Trophoblast cell (in vitro differentiated cells and primary cell): ENCODE data around the gene FASN.

ENCODE experiments used
- DNase-seq, 2 donors: peaks; one replicate each; pipeline ENCODE4 v3.0.0-alpha.2; 2016
- H2AFZ ChIP-seq: 2 replicates; pipeline ENCODE4 v1.6.1; 2013; ENCODE audit warnings: low read length, moderate library complexity, mild to moderate bottlenecking; ENCODE audit not compliant: insufficient read depth, poor library complexity
- H2AK5ac ChIP-seq: 2 replicates; pipeline ENCODE4 v1.6.1; 2013; ENCODE audit warnings: mild to moderate bottlenecking, low read length
- H2BK120ac ChIP-seq: 2 replicates; pipeline ENCODE4 v1.6.1; 2013; ENCODE audit warnings: low read length, mild to moderate bottlenecking, moderate library complexity; ENCODE audit not compliant: insufficient read depth, poor library complexity
- H2BK12ac ChIP-seq: 2 replicates; pipeline ENCODE4 v1.6.1; 2013; ENCODE audit warnings: mild to moderate bottlenecking, low read length, moderate library complexity
- H2BK5ac ChIP-seq: 2 replicates; pipeline ENCODE4 v1.6.1; 2013; ENCODE audit warnings: low read length, low read depth, moderate library complexity, mild to moderate bottlenecking; ENCODE audit not compliant: poor library complexity
- H3K14ac ChIP-seq: 2 replicates; pipeline ENCODE4 v1.6.1; 2013; ENCODE audit warnings: mild to moderate bottlenecking, low read length
- H3K18ac ChIP-seq: 2 replicates; pipeline ENCODE4 v1.6.1; 2013; ENCODE audit warnings: mild to moderate bottlenecking, low read length
- H3K23ac ChIP-seq: 2 replicates; pipeline ENCODE4 v1.6.1; 2013; ENCODE audit warnings: low read length
- H3K27ac ChIP-seq: 2 replicates; pipeline ENCODE4 v1.5.1; 2013; ENCODE audit warnings: low read depth, mild to moderate bottlenecking, inconsistent platforms, low read length, moderate library complexity
- H3K27me3 ChIP-seq: 2 replicates; pipeline ENCODE4 v1.6.1; 2013; ENCODE audit warnings: inconsistent platforms, mild to moderate bottlenecking, low read length, moderate library complexity; ENCODE audit not compliant: insufficient read depth
- H3K36me3 ChIP-seq, 2 experiments: 1 replicate in 1 of 2; 2 replicates in 1 of 2; pipeline ENCODE4 v1.6.1; 2013; ENCODE audit warnings: low read length in 2 of 2, mild to moderate bottlenecking in 2 of 2, moderate library complexity in 1 of 2; ENCODE audit not compliant: insufficient read depth in 2 of 2, control insufficient read depth in 1 of 2
- H3K4ac ChIP-seq: 2 replicates; pipeline ENCODE4 v1.6.1; 2013; ENCODE audit warnings: low read depth, mild to moderate bottlenecking, low read length, moderate library complexity
- H3K4me1 ChIP-seq, 2 experiments: 1 replicate in 1 of 2; 2 replicates in 1 of 2; pipeline ENCODE4 v1.6.1; 2013; ENCODE audit warnings: low read length in 2 of 2, mild to moderate bottlenecking in 2 of 2, moderate library complexity in 1 of 2; ENCODE audit not compliant: insufficient read depth in 2 of 2, control insufficient read depth in 1 of 2
- H3K4me2 ChIP-seq: 2 replicates; pipeline ENCODE4 v1.6.1; 2013; ENCODE audit warnings: inconsistent platforms, mild to moderate bottlenecking, low read length, moderate library complexity
- H3K4me3 ChIP-seq: 2 replicates; pipeline ENCODE4 v1.5.1; 2013; ENCODE audit warnings: mild to moderate bottlenecking, low read depth, low read length, inconsistent platforms
- H3K79me1 ChIP-seq: one replicate; pipeline ENCODE4 v1.6.1; 2013; ENCODE audit warnings: low read length
- H3K79me2 ChIP-seq: 2 replicates; pipeline ENCODE4 v1.6.1; 2013; ENCODE audit warnings: low read length, mild to moderate bottlenecking; ENCODE audit not compliant: control insufficient read depth, insufficient read depth, poor library complexity
- H3K9ac ChIP-seq: 2 replicates; pipeline ENCODE4 v1.6.1; 2013; ENCODE audit warnings: mild to moderate bottlenecking, low read length
- H3K9me3 ChIP-seq: 2 replicates; pipeline ENCODE4 v1.6.1; 2013; ENCODE audit warnings: low read depth, mild to moderate bottlenecking, control low read depth, inconsistent platforms, low read length; ENCODE audit not compliant: insufficient read depth
- H4K12ac ChIP-seq: 2 replicates; pipeline ENCODE4 v1.6.1; 2013; ENCODE audit warnings: low read depth, mild to moderate bottlenecking, low read length, moderate library complexity
- H4K8ac ChIP-seq: 2 replicates; pipeline ENCODE4 v1.6.1; 2013; ENCODE audit warnings: low read depth, mild to moderate bottlenecking, low read length, moderate library complexity
- H4K91ac ChIP-seq: one replicate; pipeline ENCODE4 v1.6.1; 2013; ENCODE audit warnings: low read depth, mild to moderate bottlenecking, low read length, moderate library complexity
- WGBS: extraction: QIAGEN DNeasy Blood & Tissue Kit; methylation state at CpG from one replicate; pipeline ENCODE4 v1.1.7; 2013; ENCODE audit warnings: missing lambda C conversion rate; ENCODE audit not compliant: insufficient read length, insufficient coverage; ENCODE audit errors: extremely low coverage; 5-methylcytosine and 5-hydroxymethylcytosine counted together

The FASN gene

GRCh38 chr17:82116246-82116645, 18.2 kb upstream of the FASN start:
- Histone ChIP-seq H3K79me2 (no peaks in the 10 kb centered on the region), H2BK120ac (no peak overlapping the region), H3K36me3 (peaks cover 13 to 14% of the 10 kb centered on the region in 2 experiments), H3K79me1 (no peaks in the 10 kb centered on the region), H2AK5ac (no peak overlapping the region), H2AFZ (no peak overlapping the region), H3K9ac (no peak overlapping the region), H3K14ac (no peak overlapping the region), H3K4me3 (no peak overlapping the region), H3K4me1 (peaks cover 9 to 15% of the 10 kb centered on the region in 2 experiments), H4K91ac (no peak overlapping the region), H3K27me3 (no peaks in the 10 kb centered on the region), H3K4me2 (no peak overlapping the region), H3K27ac (no peak overlapping the region), H3K4ac (no peak overlapping the region), H3K9me3 (no peaks in the 10 kb centered on the region), H4K12ac (no peak overlapping the region), H3K18ac (no peak overlapping the region), H4K8ac (no peak overlapping the region), H3K23ac (no peak overlapping the region), H2BK12ac (no peak overlapping the region), H2BK5ac (no peak overlapping the region)
- WGBS = no CpG with 5 or more reads among the region's 6 CpGs
- no peak for DNase-seq

- Histone ChIP-seq H3K27me3 (no peaks in the 10 kb centered on the region), H2BK5ac (no peak overlapping the region), H2BK12ac (no peak overlapping the region), H2AFZ (no peak overlapping the region), H3K9me3 (no peaks in the 10 kb centered on the region), H3K36me3 (peaks cover 13 to 14% of the 10 kb centered on the region in 2 experiments), H3K9ac (no peak overlapping the region), H4K8ac (no peak overlapping the region), H3K4ac (no peak overlapping the region), H2AK5ac (no peak overlapping the region), H3K4me3 (no peak overlapping the region), H3K18ac (no peak overlapping the region), H4K12ac (no peak overlapping the region), H2BK120ac (no peak overlapping the region), H3K27ac (no peak overlapping the region), H3K4me1 (peaks cover 7 to 13% of the 10 kb centered on the region in 2 experiments), H3K79me1 (no peaks in the 10 kb centered on the region), H3K79me2 (no peaks in the 10 kb centered on the region), H3K4me2 (no peak overlapping the region), H4K91ac (no peak overlapping the region), H3K14ac (no peak overlapping the region), H3K23ac (no peak overlapping the region)
- no CpG with 5 or more reads among the region's 9 CpGs for WGBS
- no peak for DNase-seq
Measured at GRCh38 chr17:82114872-82115271, 16.8 kb upstream of the FASN start.

GRCh38 chr17:82114447-82114846, 16.4 kb upstream of the FASN start:
- Histone ChIP-seq H4K91ac (no peak overlapping the region), H2BK12ac (no peak overlapping the region), H3K36me3 (peaks cover 13 to 14% of the 10 kb centered on the region in 2 experiments), H3K9ac (no peak overlapping the region), H2BK5ac (no peak overlapping the region), H4K8ac (no peak overlapping the region), H3K4me1 (peaks cover 7 to 13% of the 10 kb centered on the region in 2 experiments), H3K18ac (no peak overlapping the region), H3K79me2 (no peaks in the 10 kb centered on the region), H3K4me3 (no peak overlapping the region), H3K4me2 (no peak overlapping the region), H3K14ac (no peak overlapping the region), H3K23ac (no peak overlapping the region), H4K12ac (no peak overlapping the region), H3K27ac (no peak overlapping the region), H3K9me3 (no peaks in the 10 kb centered on the region), H2BK120ac (no peak overlapping the region), H2AFZ (no peak overlapping the region), H3K79me1 (no peaks in the 10 kb centered on the region), H3K4ac (no peak overlapping the region), H3K27me3 (no peaks in the 10 kb centered on the region), H2AK5ac (no peak overlapping the region)
- no CpG with 5 or more reads among the region's 10 CpGs for WGBS
- DNase-seq = no peak

GRCh38 chr17:82113941-82114340, 15.9 kb upstream of the FASN start:
- Histone ChIP-seq H3K4me2 (no peak overlapping the region), H3K4me3 (no peak overlapping the region), H3K79me1 (no peaks in the 10 kb centered on the region), H3K4me1 (peaks cover 7 to 13% of the 10 kb centered on the region in 2 experiments), H3K14ac (no peak overlapping the region), H3K27ac (no peak overlapping the region), H3K4ac (no peak overlapping the region), H4K12ac (no peak overlapping the region), H3K18ac (no peak overlapping the region), H3K27me3 (no peaks in the 10 kb centered on the region), H2BK5ac (no peak overlapping the region), H3K23ac (no peak overlapping the region), H2BK12ac (no peak overlapping the region), H3K9ac (no peak overlapping the region), H3K36me3 (peaks cover 13 to 14% of the 10 kb centered on the region in 2 experiments), H4K91ac (no peak overlapping the region), H4K8ac (no peak overlapping the region), H2AFZ (no peak overlapping the region), H3K9me3 (no peaks in the 10 kb centered on the region), H2AK5ac (no peak overlapping the region), H3K79me2 (no peaks in the 10 kb centered on the region), H2BK120ac (no peak overlapping the region)
- WGBS = no CpG with 5 or more reads among the region's 13 CpGs
- no peak for DNase-seq
